Activated effector memory CD4-positive, alpha-beta T cell treated with anti-CD3 and anti-CD28 coated beads, Interleukin-2, amount 50 U/mL, for 16 hours (primary cell): ENCODE data around the gene KIF9.
"Not testable (repeated sequence)": the region's sequence is repeated elsewhere in the genome, so short reads cannot be mapped to it uniquely, and the experiment has no call there.

ENCODE experiments used
- DNase-seq: peaks from one replicate; pipeline ENCODE4 v3.0.0-alpha.2; 2020

KIF9 gene

DNA sequence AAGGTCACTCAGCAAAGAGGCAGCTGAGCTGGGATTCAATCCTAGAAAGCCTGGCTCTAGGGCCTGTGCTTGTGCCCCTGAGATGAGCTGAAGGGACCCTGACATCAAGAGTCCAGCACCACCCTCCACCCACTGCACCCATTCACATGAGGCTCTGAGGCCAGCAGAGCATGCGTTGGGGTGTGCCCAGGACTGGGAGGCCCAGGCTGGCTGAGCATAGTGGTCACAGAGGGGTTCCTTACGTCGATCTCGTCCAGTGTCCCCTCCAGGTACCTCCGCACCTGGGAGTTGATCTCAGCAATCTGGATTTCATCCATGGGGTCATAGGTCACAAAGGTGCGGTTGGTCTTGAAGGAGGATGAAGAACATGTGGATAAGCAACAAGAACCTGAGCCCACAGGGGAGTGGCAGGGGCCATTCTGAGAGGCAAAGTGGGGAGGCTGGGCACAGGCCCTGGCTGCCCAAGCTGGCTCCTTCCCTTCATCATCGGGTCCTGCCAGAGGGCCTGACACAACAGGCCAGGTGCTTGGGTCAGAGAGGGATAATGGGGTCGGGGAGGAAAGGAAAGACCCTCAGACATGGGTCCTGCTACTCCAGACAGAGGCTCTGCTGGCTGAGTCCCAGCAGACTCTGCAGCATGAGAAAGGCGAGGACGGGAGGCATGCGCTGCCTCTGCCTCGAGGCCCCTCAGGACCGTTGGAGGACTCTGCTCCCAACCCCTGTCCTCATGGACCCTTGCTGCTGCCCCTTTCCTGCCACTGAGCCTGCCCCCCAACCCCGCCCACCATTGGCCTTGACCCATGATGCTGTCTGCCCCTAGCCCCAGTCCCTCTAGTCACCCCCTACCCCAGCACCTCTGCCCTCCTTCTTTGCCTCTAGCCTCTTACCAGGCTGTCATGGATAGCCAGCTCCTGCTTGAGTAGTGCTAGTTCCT, 35.2 kb downstream of the KIF9 start:
- peak; percentile 56 for DNase-seq

DNA sequence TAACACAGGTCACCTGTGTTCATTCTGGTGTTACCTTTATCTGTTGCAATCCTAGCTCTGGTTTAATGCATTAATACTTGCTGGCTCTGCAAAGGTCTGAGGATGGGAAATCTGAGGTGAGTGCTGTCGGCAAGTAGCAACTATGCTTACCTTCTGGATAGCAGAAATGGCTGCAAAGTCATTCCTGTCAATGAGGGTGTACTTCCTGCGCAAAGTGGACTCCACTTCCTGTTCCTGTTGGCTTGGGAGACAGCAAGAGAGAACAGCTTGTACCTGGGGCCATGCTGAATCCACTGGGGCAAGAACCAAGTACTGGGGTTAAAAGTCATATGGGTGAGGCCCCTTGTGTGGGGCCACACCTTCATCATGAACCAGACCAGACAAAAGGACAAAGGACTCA, 37.3 kb downstream of the KIF9 start:
- DNase-seq = peak; percentile 10

DNA sequence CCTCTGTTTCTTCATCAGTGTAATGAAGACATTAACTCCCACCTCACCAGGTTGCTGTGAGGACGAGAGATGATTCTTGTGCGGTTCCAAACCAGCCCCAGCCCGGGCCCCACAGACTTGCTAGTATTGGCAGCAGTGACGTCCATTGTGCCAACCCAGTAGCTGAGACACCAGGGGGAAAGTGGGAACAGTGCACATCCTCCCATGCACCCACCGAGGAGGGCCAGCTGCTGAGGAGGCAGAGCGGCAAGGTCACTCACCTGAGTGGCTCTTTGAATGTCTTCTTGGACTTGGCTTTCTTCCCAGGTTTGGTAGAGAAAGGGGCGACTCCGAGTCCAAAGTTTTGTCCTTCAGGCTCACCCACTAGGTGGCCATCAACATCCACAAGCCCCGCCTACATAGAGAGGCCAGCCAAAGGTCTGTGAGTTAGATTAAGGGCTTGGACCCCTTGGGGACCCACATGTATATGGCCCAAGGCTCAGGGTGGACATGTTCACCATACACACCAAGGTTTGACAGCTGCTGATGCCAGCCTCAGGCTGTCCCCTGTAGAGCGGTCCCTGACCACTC, 38.0 kb downstream of the KIF9 start:
- DNase-seq = peak; percentile 39

DNA sequence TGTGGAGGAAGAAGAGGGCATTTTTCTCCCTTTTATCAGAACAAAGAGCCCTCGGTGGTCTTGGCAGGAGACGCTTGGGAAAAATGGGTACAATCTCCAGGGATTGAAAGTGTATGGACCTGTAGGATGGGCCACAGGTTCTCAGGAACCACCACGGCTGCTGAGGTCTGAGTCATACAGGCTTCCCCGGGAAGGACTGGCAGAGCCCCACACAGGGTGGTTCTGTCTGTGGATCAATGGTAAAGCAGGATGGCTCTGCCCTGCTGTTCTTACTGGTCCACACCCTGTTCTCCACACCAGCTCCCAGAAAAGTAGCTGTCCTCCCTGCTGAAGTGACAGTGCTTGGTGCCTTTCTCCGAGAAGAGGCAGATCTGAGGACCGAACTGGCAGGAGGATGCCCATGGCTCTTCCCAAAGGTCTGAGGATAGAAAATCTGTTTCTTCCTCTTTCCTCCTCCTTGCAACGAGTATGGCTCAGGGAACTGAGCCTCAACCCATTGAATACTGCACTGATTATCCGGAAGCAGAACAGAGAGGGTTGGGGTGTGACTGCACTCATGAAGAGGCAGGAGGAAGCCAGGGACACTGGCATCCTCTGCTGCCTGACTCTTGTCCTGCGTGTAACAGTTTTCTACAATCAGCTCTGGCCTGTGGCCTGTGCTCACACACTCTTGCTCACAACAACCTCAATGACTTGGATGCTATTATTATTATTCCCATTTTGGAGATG, 39.0 kb downstream of the KIF9 start:
- DNase-seq = peak; percentile 13

DNA sequence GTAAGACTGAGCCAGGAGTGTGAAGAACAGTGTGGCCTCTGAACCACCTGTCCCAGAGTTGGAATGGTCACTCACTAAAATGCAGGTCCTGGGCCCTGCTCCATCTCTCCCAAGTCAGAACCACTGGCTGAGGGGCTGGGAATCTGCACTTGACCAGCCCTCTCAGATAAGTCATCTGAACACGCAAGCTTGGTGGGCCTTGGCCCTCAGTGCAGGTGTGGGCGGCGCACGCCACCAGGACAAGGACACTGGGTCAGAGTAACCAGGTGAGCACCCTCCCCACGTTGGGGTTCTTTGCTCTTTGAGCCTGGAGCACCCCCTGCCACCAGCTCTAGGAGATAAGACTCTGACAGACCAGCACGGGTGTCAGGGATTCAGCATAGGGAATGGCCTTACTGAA, 42.7 kb downstream of the KIF9 start:
- DNase-seq = peak; percentile 53

DNA sequence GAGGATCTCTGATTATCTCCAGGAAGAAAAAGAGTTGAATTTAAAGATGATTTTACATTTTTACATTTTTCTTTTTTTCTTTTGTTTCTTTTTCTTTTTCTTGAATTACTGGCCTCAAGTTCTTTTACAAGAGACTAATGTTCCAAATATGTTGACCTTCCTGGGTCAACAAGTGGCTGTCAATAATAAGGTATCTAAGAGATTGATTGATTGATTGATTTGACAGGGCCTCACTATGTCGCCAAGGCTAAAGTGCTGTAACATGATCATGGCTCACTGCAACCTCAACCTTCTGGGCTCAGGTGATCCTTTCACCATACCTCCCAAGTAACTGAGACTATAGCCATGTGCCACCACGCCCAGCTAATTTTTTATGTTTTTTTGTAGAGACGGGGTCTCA, 44.6 kb downstream of the KIF9 start:
- DNase-seq = peak; percentile 12

DNA sequence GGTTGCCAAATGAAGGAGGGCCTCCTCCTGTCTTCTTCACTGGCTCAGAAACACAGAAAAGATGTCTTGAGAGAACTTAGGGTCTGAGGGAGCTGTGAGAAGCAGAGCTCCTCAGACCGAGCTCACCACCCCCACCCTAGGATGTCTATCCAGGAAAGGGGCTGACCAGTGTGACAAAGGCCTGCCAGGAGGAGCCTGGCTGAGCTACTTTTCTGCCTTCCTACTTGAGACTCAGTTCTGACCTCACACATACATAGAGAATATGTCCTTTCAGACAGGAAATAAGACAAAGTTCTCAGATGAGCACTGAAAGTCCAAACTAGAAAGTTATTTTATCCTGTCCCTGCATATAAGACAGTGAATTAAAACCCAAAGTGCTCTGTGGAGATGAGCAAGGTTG, 54.5 kb downstream of the KIF9 start:
- DNase-seq = no peak

DNA sequence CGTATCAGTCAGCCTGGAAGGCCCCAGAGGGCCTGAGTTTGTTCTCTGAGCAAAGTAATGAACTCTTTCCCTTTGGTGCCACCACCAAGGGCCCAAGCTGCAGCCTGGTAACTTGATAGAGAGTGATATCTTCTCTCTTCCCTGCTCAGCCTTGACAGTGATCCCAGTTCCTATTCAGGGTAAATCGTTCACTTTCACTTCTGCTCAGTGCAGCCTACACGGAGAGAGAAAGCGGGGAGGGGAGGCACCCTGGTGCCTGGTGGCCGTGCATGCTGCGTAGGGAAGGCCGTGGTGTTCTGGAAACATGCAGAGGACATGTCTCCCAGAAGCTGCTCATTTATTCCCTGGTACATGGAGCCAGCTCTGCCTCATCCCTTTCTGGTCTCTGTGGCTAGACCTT, 54.9 kb downstream of the KIF9 start:
- DNase-seq = no peak

DNA sequence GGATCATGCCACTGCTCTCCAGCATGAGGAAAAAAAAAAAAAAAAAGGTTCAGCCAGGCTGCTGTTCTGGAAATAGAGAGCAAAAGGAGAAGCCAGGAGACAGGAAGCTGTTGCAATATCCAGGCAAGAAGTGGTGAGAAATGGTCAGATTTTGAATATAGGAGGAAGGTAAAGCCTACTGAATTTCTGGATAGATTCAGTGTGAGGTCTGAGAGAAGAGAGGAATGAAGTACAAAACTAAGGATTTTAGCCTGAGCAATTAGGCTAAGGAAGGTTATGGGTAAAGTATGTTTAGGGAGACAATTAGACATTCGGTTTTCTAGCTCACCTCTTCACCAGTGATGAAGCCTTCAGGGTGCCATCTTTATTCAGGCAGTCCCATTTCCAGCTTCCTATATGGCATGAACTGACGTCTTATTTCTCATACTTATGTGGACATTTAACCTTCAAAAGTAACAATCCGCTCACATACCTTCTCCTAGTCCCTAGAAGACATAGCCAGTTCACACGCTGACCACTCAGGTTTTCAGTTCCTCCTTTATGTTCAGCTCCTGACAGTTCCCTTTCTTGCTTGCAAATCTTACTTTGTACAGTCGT, 57.2 kb downstream of the KIF9 start:
- no peak for DNase-seq

DNA sequence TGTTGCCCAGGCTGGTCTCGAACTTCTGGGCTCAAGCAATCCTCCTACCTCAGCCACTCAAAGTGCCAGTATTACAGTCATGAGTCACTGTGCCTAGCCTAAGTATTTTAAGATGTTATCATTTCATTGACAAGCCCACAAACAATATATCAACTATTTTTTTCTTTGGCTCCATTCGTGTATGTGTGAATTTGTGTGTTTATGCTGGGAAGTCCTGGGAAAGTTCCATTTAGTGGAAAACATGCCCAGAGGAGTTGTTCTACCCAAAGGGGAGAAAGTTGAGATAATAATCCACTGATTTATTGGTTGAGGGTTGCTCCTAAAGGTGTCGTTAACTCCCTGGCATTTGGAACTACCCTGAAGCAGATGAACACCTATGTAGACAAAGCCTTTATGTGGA, 58.8 kb downstream of the KIF9 start:
- no peak for DNase-seq

DNA sequence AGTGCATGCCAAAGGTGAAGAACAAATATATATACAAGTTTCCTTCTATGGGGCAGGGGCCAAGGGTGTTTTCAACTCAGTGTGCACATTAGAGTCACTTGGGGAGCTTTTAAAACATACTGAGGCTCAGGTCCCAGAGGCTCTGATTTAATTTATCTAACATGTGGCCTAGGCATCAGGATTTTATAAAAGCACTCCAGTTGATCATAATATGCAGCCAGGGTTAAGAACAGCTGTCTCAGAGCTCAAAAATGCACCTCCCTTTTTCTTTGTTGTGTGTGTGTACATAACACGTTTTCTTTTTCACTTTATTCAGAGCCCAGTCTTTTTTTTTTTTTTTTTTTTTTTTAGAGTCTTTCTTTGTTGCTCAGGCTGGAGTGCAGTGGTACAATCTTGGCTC, 60.8 kb downstream of the KIF9 start:
- DNase-seq = no peak

DNA sequence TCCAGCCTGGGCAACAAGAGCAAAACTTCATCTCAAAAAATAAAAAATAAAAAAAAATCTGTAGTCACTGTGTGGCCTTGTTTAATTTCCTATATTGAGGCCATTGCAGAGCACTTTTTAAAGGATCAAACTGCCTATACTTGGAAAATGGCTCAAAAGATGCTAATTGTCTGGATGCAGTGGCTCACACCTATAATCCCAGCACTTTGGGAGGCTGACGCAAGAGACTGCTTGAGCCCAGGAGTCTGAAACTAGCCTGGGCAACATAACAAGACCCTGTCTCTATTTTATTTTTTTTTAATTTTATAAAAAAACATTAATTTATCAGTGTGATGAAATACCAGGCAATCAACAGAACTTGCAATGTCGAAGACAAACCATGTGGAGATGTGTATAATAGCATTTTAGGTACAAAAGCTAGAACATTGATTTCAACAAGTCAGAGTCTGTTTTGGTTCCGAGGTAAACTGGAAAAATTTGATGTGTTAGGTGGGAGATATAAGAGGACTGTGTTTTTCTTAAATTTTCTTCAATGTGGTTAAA, 71.7 kb downstream of the KIF9 start:
- DNase-seq = no peak

DNA sequence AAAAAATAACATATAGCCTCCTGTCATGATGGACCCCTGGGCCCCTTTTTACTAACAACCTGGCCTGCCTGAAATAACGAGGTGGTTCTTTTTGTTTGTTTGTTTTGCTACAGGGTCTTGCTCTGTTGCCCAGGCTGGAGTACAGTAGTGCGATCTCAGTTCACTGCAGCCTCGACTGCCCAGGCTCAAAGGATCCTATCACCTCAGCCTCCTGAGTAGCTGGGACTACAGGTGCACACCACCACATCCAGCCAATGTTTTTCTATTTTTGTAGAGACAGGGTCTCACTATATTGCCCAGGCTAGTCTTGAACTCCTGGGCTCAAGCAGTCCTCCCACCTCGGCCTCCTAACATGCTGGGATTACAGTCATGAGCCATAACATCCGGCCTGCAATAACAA, 76.6 kb downstream of the KIF9 start:
- peak; percentile 12 for DNase-seq

DNA sequence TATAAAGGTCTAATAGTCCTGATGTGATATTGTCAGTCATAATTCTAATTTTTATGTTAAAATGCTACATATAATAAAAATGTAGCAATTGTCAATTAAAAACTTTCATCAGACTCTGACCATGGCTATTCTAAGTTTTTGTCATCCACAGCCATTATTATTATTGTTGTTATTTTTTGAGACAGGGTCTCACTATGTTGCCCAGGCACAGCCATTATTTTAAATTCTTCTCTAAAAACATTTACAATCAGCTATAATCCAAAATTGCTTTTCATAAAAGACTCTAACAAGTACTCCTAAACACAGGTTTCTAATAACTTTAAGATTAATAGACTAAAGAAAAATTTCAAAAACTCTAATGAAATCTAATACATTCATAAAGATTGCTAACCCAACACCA, 77.7 kb downstream of the KIF9 start:
- no peak for DNase-seq

DNA sequence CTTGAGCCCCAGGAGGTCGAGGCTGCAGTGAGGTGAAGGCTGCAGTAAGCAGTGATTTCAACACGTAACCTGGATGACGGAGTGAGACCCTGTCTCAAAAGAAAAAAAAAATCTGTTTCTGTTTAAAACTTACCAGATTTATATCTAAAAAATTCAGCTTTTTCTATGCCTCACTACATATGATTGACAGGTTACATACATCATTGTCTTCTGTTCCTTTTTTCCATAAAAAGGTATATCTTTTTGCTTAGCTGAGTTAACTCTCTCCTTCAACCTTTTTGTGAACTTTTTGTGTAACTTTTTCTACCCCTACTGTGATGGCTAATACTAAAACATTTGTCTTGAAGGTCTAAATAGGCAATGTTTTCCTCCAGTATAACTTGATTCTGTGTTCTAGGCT, 80.1 kb downstream of the KIF9 start:
- no peak for DNase-seq

DNA sequence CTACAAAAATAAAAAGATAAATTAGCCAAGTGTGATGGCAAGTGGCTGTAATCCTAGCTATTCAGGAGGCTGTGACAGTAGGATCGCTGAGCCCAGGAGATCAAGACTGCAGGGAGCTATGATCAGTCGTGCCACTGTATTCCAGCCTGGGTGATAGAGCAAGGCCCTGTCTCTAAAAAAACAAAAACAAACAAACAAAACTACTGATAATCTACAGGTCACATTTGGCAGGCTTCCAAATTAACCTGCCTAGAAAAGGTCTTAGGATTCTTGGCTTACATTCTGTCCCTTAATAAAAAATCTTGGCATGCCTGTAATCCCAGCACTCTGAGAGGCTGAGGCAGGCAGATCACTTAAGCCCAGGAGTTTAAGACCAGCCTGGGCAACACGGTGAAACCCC, 85.3 kb downstream of the KIF9 start:
- no peak for DNase-seq

DNA sequence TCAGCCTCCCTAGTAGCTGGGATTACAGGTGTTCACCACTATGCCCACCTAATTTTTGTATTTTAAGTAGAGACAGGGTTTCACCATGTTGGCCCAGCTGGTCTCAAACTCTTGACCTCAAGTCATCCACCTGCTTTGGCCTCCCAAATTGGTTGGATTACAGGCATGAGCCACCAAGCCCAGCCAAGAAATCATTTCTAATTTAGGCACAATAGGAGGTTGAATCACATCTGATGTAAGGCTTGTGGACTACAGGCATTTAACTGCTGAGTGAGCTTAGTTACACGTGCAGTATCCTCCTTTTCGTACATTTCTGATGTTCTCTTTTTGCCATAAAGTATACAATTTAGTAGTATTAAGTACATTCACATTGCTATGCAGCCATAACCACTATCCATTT, 87.6 kb downstream of the KIF9 start:
- DNase-seq = no peak

DNA sequence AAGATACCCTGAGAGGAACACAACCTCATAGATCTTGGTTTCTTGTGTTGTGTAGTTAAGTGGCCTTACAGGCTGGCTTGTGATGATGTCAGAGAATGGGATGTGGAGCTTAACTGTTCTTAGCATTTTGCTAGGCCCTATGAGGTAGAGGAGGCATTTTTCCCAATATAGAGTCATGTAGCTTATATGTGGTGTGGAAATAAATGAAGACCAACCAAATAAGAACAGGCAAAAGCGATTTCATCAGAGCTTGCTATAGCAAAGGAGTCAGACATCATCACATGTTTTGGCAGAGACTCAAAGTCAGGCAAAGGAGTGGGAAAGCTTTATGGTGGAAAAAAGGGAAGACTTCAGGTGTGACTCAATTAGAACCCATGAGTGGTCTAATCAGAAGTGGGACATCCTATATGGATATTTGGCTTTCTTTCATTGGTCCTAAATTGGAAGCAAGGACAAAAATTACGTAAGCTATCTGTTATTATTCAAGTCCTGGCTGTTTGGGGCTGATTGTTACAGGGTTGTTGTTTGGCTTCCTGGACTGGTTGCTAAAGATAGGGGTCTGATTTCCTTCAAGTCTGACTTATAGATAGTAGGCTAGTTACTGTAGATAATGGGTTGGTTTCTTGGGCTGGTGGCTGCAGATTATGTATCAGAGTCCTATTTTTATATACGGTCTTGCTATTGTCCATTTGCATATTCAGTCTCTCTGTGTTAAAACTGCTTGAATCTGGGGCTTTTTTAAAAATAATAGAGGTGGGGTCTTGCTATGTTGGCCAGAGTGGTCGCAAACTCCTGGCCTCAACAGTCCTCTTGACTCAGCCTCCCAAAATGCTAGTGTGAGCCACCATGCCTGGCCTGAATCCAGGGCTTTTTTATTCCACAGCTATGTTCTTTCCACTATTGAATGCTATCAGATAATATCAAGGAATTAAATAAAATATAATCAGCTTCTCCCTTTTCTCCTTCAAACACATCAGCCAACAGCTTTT, 88.4 kb downstream of the KIF9 start:
- no peak for DNase-seq

DNA sequence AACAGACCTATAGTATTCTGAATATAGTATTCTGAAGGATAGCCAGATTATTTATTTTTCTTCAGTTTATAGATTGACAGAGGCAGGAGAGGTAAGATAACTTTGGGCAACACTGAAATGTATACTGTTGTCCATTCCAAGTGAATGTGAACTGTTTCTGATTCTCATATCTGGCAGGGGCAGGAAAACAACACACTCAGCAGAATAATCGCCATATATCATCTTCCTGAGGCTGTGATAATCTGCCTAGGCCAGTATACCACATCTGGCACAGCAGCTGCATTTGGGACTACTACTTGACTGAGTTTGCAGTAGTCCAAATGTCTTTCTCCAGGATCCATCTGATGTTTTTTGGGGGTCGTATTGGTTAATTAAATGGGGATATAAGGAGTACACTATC, 96.3 kb downstream of the KIF9 start:
- DNase-seq = no peak

DNA sequence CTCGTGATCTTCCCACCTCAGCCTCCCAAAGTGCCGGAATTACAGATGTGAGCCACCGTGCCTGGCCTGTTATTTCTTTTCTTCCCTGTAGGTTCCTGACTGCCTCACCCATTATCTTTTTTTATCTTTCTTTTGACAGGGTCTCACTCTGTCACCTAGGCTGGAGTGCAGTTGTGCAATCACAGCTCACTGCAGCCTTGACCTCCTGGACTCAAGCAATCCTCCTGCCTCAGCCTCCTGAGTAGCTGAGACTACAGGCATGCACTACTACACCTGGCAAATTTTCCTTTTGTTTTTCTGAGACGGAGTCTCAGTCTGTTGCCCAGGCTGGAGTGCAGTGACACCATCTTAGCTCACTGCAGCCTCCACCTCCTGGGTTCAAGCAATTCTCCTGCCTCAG, 100.9 kb downstream of the KIF9 start:
- not testable (repeated sequence) for DNase-seq

DNA sequence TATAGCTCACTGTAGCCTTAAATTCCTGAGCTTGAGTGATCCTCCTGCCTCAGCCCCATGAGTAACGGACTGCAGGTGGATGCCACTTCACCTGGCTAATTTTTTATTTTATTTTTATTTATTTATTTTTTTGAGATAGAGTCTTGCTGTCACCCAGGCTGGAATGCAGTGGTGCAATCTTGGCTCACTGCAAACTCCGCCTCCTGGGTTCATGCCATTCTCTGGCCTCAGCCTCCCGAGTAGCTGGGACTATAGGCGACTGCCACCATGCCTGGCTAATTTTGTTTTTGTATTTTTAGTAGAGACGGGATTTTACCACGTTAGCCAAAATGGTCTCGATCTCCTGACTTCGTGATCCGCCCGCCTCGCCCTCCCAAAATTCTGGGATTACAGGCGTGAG, 102.6 kb downstream of the KIF9 start:
- DNase-seq = not testable (repeated sequence)
